Lower lobe of right lung (tissue), 2 donors: ENCODE data around the gene TNIP3. TPM values are rescaled to one million over a fixed set of nuclear protein-coding genes. Genes with fewer than 3 reads are reported as not detected.

Experiments used
- ATAC-seq, 2 donors: fragments of 200-7000 bp; cut with Tn5 transposase; one replicate each; pipeline ENCODE4 v1.9.1; 2020 to 2022; ENCODE audit warnings: mild to moderate bottlenecking in 2 of 2, moderate library complexity in 2 of 2
- DNase-seq: peaks from one replicate; pipeline ENCODE4 v3.0.0-alpha.2; 2020
- H3K27ac ChIP-seq: fragments of 200-600 bp; one replicate; pipeline ENCODE4 v1.8.0; 2022
- H3K27me3 ChIP-seq: fragments of 200-600 bp; one replicate; pipeline ENCODE4 v1.8.0; 2022; ENCODE audit warnings: low read depth
- H3K36me3 ChIP-seq: fragments of 200-600 bp; one replicate; pipeline ENCODE4 v1.8.0; 2022; ENCODE audit warnings: mild to moderate bottlenecking
- H3K4me1 ChIP-seq: fragments of 200-600 bp; one replicate; pipeline ENCODE4 v1.8.0; 2022
- H3K4me3 ChIP-seq: fragments of 200-600 bp; one replicate; pipeline ENCODE4 v1.8.0; 2022; ENCODE audit warnings: mild to moderate bottlenecking
- H3K9me3 ChIP-seq: fragments of 200-600 bp; one replicate; pipeline ENCODE4 v1.8.0; 2022
- CTCF ChIP-seq: fragments of 200-600 bp; IDR thresholded peaks from one replicate; pipeline ENCODE4 v1.8.0; 2022; ENCODE audit warnings: antibody characterized with exemption, mild to moderate bottlenecking
- intact Hi-C: fragments of 100-400 bp; cut with DNase I; formaldehyde crosslinking; loops from one replicate; pipeline ENCODE4 v1.11.0; 2022
- total RNA-seq: library from RNA; stranded (reverse); fragmentation: NEBNext Ultra II Directional; extraction: Animal tissue kit (Norgen Biotek cat#: 25700); gene quantifications from one replicate; pipeline ENCODE4 v1.2.1, GENCODE V29; 2021
- donor health status: DM: no; HTN: yes; CAD: no; lungs with severe emphysema.

Gene TNIP3
- total RNA-seq, 1 donor from 2014 or later = 0.95 TPM

DNA sequence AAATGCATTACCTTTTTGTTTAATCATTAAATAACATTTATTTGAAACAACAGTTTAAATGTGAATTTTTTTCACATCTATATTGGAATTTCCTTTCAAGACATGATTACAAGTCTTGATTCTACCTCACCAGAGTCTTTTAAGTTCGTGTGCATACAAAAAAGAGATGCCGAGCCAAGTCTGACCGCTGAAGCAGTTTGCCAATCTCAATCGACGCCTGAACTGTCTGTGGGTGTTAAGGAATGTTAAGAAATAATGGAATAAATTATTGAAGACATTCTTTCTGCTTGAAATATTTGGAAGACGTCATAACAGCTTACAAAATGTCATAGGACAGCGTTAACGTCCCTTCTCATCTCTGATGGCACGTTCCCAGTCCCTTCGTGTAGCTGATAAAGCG is 27.9 kb upstream of the TNIP3 start:
- no peak for TF ChIP-seq CTCF
- no peaks in the 10 kb centered on the region for H3K36me3 ChIP-seq
- ATAC-seq (peak; percentile 27 to 69), DNase-seq (no peak)
- no peaks in the 10 kb centered on the region for H3K4me1 ChIP-seq
- H3K4me3 ChIP-seq = peak overlapping the region; percentile 39
- intact Hi-C loops = no loop called here
- H3K9me3 ChIP-seq = no peaks in the 10 kb centered on the region
- no peaks in the 10 kb centered on the region for H3K27me3 ChIP-seq
- no peak overlapping the region for H3K27ac ChIP-seq

- intact Hi-C loops = no loop called here
- no peaks in the 10 kb centered on the region for H3K9me3 ChIP-seq
- no peak overlapping the region for H3K27ac ChIP-seq
- no peak for TF ChIP-seq CTCF
- no peak overlapping the region for H3K4me3 ChIP-seq
- H3K27me3 ChIP-seq = no peaks in the 10 kb centered on the region
- DNase-seq = no peak
- no peak for ATAC-seq
- no peaks in the 10 kb centered on the region for H3K36me3 ChIP-seq
- no peaks in the 10 kb centered on the region for H3K4me1 ChIP-seq
Measured at GRCh38 chr4:121191361-121191760, 27.2 kb upstream of the TNIP3 start.

DNA sequence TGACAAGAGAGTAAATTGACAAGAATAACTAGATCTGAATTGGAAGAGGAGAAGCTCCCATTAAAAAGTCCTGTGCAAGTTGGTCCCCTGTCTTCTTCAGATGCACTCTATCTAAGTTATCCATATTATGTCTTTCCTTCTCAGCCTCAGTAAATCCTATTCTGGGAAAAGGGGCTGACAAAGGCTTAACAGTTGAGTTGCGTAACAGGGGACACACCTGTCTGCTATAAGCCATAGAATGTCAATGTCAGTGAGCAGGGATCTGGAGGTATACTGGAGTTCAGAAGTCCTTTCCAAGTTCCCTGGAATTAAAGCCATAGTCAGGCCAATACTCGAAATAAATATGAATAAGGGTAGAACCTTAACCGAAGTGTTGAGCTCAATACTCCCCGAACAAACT is 26.3 kb upstream of the TNIP3 start:
- H3K4me3 ChIP-seq = no peak overlapping the region

DNA sequence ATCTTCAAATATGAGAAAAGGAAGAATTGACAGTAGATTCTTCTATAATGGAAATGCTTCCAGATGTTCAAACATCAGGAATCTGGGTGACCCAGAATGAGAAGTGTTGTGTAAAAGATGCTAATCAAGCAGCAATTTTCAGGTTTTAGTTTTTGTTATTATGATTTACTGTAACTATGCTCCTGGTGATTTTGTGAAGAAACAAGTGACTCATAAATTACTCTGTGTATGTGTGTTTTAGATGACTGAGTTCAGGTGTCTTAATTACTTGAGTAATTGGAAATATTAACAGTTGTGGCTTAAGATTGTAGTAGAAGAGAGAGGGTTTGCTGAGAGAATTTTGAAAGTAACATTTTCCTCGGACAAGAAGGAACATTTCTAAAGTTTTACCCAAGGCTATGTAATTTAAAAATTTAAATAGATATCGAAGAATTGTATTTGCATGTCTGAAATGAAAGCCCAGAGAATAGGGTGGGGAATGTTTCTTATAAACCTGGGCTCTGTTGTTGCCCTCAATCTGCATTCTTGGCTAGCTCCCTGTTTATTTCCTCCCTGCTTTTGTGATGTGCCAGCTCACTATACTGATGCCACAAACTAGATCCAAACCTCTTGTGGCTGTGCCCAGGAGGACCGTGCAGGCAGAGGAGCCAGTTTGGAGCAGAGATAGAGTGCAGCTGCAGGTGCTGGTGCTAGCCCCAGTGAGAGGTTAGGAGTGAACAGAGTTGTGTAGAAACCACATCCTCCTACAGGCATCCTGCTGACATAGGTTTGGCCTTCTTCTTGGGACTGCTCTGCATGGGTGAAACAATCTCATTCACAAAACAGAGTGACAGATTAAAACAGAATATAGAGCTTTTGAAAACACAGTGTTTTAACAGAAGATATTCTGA is 25.4 kb upstream of the TNIP3 start:
- DNase-seq (no peak), ATAC-seq (peak; percentile 62 to 72)
- intact Hi-C loops = no loop called here
- H3K9me3 ChIP-seq = no peaks in the 10 kb centered on the region
- no peaks in the 10 kb centered on the region for H3K4me1 ChIP-seq
- no peak overlapping the region for H3K4me3 ChIP-seq
- TF ChIP-seq CTCF = no peak
- H3K27me3 ChIP-seq = no peaks in the 10 kb centered on the region
- no peak overlapping the region for H3K27ac ChIP-seq
- H3K36me3 ChIP-seq = no peaks in the 10 kb centered on the region

More for the DNA sequence above, 26.3 kb upstream of the TNIP3 start:
- H3K27ac ChIP-seq = no peak overlapping the region
- H3K9me3 ChIP-seq = no peaks in the 10 kb centered on the region
- TF ChIP-seq CTCF = no peak
- DNase-seq (no peak), ATAC-seq (no peak)
- no peaks in the 10 kb centered on the region for H3K4me1 ChIP-seq
- no peaks in the 10 kb centered on the region for H3K36me3 ChIP-seq
- intact Hi-C loops = no loop called here
- H3K27me3 ChIP-seq = no peaks in the 10 kb centered on the region

DNA sequence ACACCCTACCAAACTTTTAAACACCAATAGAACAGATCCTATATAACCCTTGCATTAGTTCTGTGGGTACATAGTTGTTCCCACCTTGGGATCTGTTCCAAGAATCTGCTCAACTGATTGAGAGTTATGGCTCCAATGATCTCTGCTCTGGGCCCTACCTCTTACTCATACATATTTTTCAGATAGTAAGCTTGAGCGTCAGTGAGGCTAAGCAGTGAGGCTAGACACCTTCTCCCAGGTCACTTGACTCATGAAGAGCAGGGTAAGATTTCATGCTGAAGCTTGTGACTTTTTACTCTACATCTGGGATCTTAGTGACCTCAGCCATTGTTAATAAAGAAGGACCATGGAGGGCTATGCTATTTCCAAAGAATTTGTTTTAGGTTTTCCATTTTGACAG is 23.1 kb upstream of the TNIP3 start:
- DNase-seq (no peak), ATAC-seq (no peak)
- Histone ChIP-seq H3K4me1 (peaks cover 8% of the 10 kb centered on the region), H3K4me3 (no peak overlapping the region), H3K27ac (no peak overlapping the region), H3K27me3 (no peaks in the 10 kb centered on the region), H3K36me3 (no peaks in the 10 kb centered on the region), H3K9me3 (no peaks in the 10 kb centered on the region)
- intact Hi-C loops = no loop called here
- no peak for TF ChIP-seq CTCF
